IMR-90 (cell line): Measurements from ENCODE around the gene LDB2. TPM values are rescaled to one million over a fixed set of nuclear protein-coding genes. Genes with fewer than 3 reads are reported as not detected.

Experiments
- ATAC-seq: fragments of 200-7000 bp; cut with Tn5 transposase; 2 replicates; pipeline ENCODE4 v1.9.1; 2020; ENCODE audit warnings: low read depth, mild to moderate bottlenecking, moderate library complexity
- BruUV-seq: library from RNA; stranded (reverse); fragments of 400-500 nt; replicated peaks from 2 replicates; lab custom pipeline; 2021; lab: Mats Ljungman, UMichigan
- CTCF ChIA-PET: fragments of 300-600 bp; formaldehyde crosslinking; extraction: SDS; loops from one replicate; lab custom pipeline; 2021; ENCODE audit warnings: antibody characterized with exemption; lab: Yijun Ruan, JAX
- POLR2A ChIA-PET: fragments of 300-600 bp; sonication (Branson Sonifier 250); formaldehyde crosslinking; loops from one replicate; lab custom pipeline; 2022; ENCODE audit warnings: antibody characterized with exemption; ENCODE audit not compliant: unreplicated experiment; lab: Charles Lee
- DNase-seq: peaks from one replicate; pipeline ENCODE4 v3.0.0; 2013
- H2AFZ ChIP-seq: replicated peaks from 2 replicates; pipeline ENCODE3; 2013; ENCODE audit warnings: low read length, mild to moderate bottlenecking; ENCODE audit not compliant: poor library complexity
- H2AK5ac ChIP-seq: 2 replicates; pipeline ENCODE4 v1.6.1; 2013; ENCODE audit warnings: low read depth, low read length, inconsistent platforms
- H2AK9ac ChIP-seq: replicated peaks from 2 replicates; pipeline ENCODE3; 2013; ENCODE audit warnings: mild to moderate bottlenecking, low read depth, low read length, moderate library complexity; ENCODE audit not compliant: poor library complexity
- H2BK120ac ChIP-seq: 2 replicates; pipeline ENCODE4 v1.6.1; 2013; ENCODE audit warnings: low read depth, low read length, inconsistent platforms
- H2BK15ac ChIP-seq: 3 replicates; pipeline ENCODE4 v1.6.1; 2013; ENCODE audit warnings: low read depth, low read length, inconsistent platforms
- H2BK20ac ChIP-seq: 2 replicates; pipeline ENCODE4 v1.6.1; 2013; ENCODE audit warnings: low read depth, mild to moderate bottlenecking, inconsistent platforms, low read length, moderate library complexity
- H2BK5ac ChIP-seq: 2 replicates; pipeline ENCODE4 v1.6.1; 2013; ENCODE audit warnings: mild to moderate bottlenecking, low read depth, low read length, inconsistent platforms; ENCODE audit not compliant: poor library complexity, severe bottlenecking
- H3K14ac ChIP-seq: replicated peaks from 2 replicates; pipeline ENCODE4 v1.6.1; 2013; ENCODE audit warnings: low read depth, low read length, inconsistent platforms
- H3K18ac ChIP-seq: 2 replicates; pipeline ENCODE4 v1.6.1; 2013; ENCODE audit warnings: low read depth, low read length, control low read depth
- H3K23ac ChIP-seq: 2 replicates; pipeline ENCODE4 v1.6.1; 2013; ENCODE audit warnings: low read depth, low read length, inconsistent platforms
- H3K27ac ChIP-seq: 2 replicates; pipeline ENCODE4 v1.5.1; 2013; ENCODE audit warnings: mild to moderate bottlenecking, control low read depth, low read length; ENCODE audit not compliant: insufficient read depth
- H3K27me3 ChIP-seq: 2 replicates; pipeline ENCODE4 v1.6.1; 2013; ENCODE audit warnings: low read length; ENCODE audit not compliant: control insufficient read depth, insufficient read depth
- H3K36me3 ChIP-seq: 2 replicates; pipeline ENCODE4 v1.6.1; 2013; ENCODE audit warnings: low read length, mixed read lengths; ENCODE audit not compliant: control insufficient read depth, insufficient read depth
- H3K4ac ChIP-seq: 2 replicates; pipeline ENCODE4 v1.6.1; 2013; ENCODE audit warnings: low read depth, low read length, inconsistent platforms
- H3K4me1 ChIP-seq: 2 replicates; pipeline ENCODE4 v1.6.1; 2013; ENCODE audit warnings: low read length, mixed read lengths; ENCODE audit not compliant: control insufficient read depth, insufficient read depth
- H3K4me2 ChIP-seq: 2 replicates; pipeline ENCODE4 v1.6.1; 2013; ENCODE audit warnings: low read depth, mild to moderate bottlenecking, control low read depth, low read length, moderate library complexity
- H3K4me3 ChIP-seq: 2 replicates; pipeline ENCODE4 v1.5.1; 2013; ENCODE audit warnings: low read depth, mild to moderate bottlenecking, control low read depth, low read length, moderate library complexity; ENCODE audit not compliant: insufficient read depth
- H3K56ac ChIP-seq: 2 replicates; pipeline ENCODE4 v1.6.1; 2013; ENCODE audit warnings: low read length, inconsistent platforms; ENCODE audit not compliant: insufficient read depth; ENCODE audit errors: extremely low read depth
- H3K79me1 ChIP-seq, 2 experiments: 2 replicates each; pipeline ENCODE4 v1.6.1; 2013; ENCODE audit warnings: low read length in 2 of 2, inconsistent platforms in 1 of 2, low read depth in 1 of 2
- H3K9ac ChIP-seq: 2 replicates; pipeline ENCODE4 v1.6.1; 2013; ENCODE audit warnings: low read depth, low read length, control low read depth
- H3K9me1 ChIP-seq: 2 replicates; pipeline ENCODE4 v1.6.1; 2013; ENCODE audit warnings: low read length, inconsistent platforms; ENCODE audit not compliant: insufficient read depth
- H3K9me3 ChIP-seq: 2 replicates; pipeline ENCODE4 v1.6.1; 2013; ENCODE audit warnings: low read length; ENCODE audit not compliant: control insufficient read depth, insufficient read depth
- H4K20me1 ChIP-seq: 2 replicates; pipeline ENCODE4 v1.6.1; 2013; ENCODE audit warnings: low read length, inconsistent platforms; ENCODE audit not compliant: insufficient read depth
- H4K5ac ChIP-seq: 2 replicates; pipeline ENCODE4 v1.6.1; 2013; ENCODE audit warnings: mild to moderate bottlenecking, low read depth, low read length, control low read depth
- H4K8ac ChIP-seq, 2 experiments: 2 replicates each; pipeline ENCODE4 v1.6.1; 2013; ENCODE audit warnings: low read depth in 2 of 2, low read length in 2 of 2, control low read depth in 1 of 2, inconsistent platforms in 1 of 2
- H4K91ac ChIP-seq: 2 replicates; pipeline ENCODE4 v1.6.1; 2013; ENCODE audit warnings: low read depth, low read length, inconsistent platforms; ENCODE audit not compliant: insufficient read depth
- BHLHE40 ChIP-seq: fragments of 150-350 bp; IDR thresholded peaks from 2 replicates; pipeline ENCODE4 v1.6.1; 2016; ENCODE audit warnings: mild to moderate bottlenecking, low read depth, low read length
- CEBPB ChIP-seq: IDR thresholded peaks from 2 replicates; pipeline ENCODE4 v1.6.1; 2012; ENCODE audit warnings: low read depth, low read length, improper control_type of control experiment
- CHD1 ChIP-seq: IDR thresholded peaks from 2 replicates; pipeline ENCODE4 v1.6.1; 2012; ENCODE audit warnings: low read depth, low read length, improper control_type of control experiment
- CTCF ChIP-seq: conservative IDR thresholded peaks from 2 replicates; pipeline ENCODE4 v1.5.1; 2012; ENCODE audit warnings: mild to moderate bottlenecking, low read depth, low read length, improper control_type of control experiment
- ELK1 ChIP-seq: fragments of 150-350 bp; IDR thresholded peaks from 2 replicates; pipeline ENCODE4 v1.6.1; 2016; ENCODE audit warnings: low read depth, mild to moderate bottlenecking, low read length, moderate library complexity, borderline replicate concordance
- FOS ChIP-seq: fragments of 150-350 bp; IDR thresholded peaks from 2 replicates; pipeline ENCODE4 v1.6.1; 2016; ENCODE audit warnings: low read depth, low read length
- MAFK ChIP-seq: IDR thresholded peaks from 2 replicates; pipeline ENCODE4 v1.6.1; 2012; ENCODE audit warnings: low read depth, low read length, improper control_type of control experiment
- MAZ ChIP-seq: IDR thresholded peaks from 2 replicates; pipeline ENCODE4 v1.6.1; 2012; ENCODE audit warnings: low read depth, mild to moderate bottlenecking, low read length, improper control_type of control experiment, moderate library complexity, borderline replicate concordance
- MXI1 ChIP-seq: IDR thresholded peaks from 2 replicates; pipeline ENCODE4 v1.6.1; 2012; ENCODE audit warnings: low read depth, mild to moderate bottlenecking, low read length, moderate library complexity, borderline replicate concordance
- NFE2L2 ChIP-seq: fragments of 150-350 bp; IDR thresholded peaks from 2 replicates; pipeline ENCODE4 v1.6.1; 2016; ENCODE audit warnings: low read depth, mild to moderate bottlenecking, low read length
- POLR2A ChIP-seq: IDR thresholded peaks from 2 replicates; pipeline ENCODE4 v1.6.1; 2012; ENCODE audit warnings: mild to moderate bottlenecking, low read depth, low read length
- RAD21 ChIP-seq: IDR thresholded peaks from 2 replicates; pipeline ENCODE4 v1.6.1; 2012; ENCODE audit warnings: low read length, improper control_type of control experiment
- RCOR1 ChIP-seq: IDR thresholded peaks from 2 replicates; pipeline ENCODE4 v1.6.1; 2012; ENCODE audit warnings: mild to moderate bottlenecking, low read length, improper control_type of control experiment; ENCODE audit not compliant: insufficient replicate concordance
- RFX5 ChIP-seq: IDR thresholded peaks from 2 replicates; pipeline ENCODE4 v1.8.0; 2012; ENCODE audit warnings: low read depth, mild to moderate bottlenecking, low read length, moderate library complexity
- SMC3 ChIP-seq: fragments of 150-350 bp; IDR thresholded peaks from 2 replicates; pipeline ENCODE4 v1.6.1; 2016; ENCODE audit warnings: low read depth, mild to moderate bottlenecking, antibody characterized with exemption, low read length, moderate library complexity
- WGBS, 2 experiments: methylation state at CpG; one replicate each; pipeline versions ENCODE4 v1.1.5 to v1.1.7; 2013; ENCODE audit warnings: missing lambda C conversion rate in 2 of 2; ENCODE audit not compliant: insufficient read length in 1 of 2; ENCODE audit errors: extremely low coverage in 2 of 2; 5-methylcytosine and 5-hydroxymethylcytosine counted together
- dilution Hi-C: fragments of 300-500 bp; cut with HindIII; formaldehyde crosslinking; loops from one replicate; pipeline ENCODE4 v1.14.3; 2018; ENCODE audit warnings: low sequenced_read_pairs; ENCODE audit not compliant: unreplicated experiment
- in situ Hi-C: fragments of 300-500 bp; cut with MboI; formaldehyde crosslinking; loops from 3 replicates; pipeline ENCODE4 v1.14.3; 2019; ENCODE audit warnings: low sequenced_read_pairs, inconsistent platforms, mixed read lengths
- intact Hi-C: fragments of 100-400 bp; cut with micrococcal nuclease; formaldehyde crosslinking; loops from 2 replicates; pipeline ENCODE4 v1.10.0; 2022
- polyA plus RNA-seq, 3 experiments: library from polyadenylated mRNA; depleted of rRNA; stranded (reverse); fragments of >200 nt; gene quantifications; 2 replicates each; pipeline ENCODE4 v1.2.3, GENCODE V29; 2012; ENCODE audit warnings: low replicate concordance in 1 of 3
- total RNA-seq: library from RNA; depleted of rRNA; stranded (reverse); fragments of >200 nt; gene quantifications from 2 replicates; pipeline ENCODE4 v1.2.3, GENCODE V29; 2012
- TF ChIP-seq, protein P1 (sequence below): fragments of 150-350 bp; IDR thresholded peaks from 2 replicates; pipeline ENCODE4 v1.6.1; 2017; ENCODE audit warnings: mild to moderate bottlenecking, antibody characterized with exemption, low read length, low read depth

Gene LDB2
- total and polyA plus RNA-seq, 2 of the 4 experiments (the other 2 are of a cell fraction) = 67.9 to 116 TPM

GRCh38 chr4:16505267-16505666 is 393.2 kb downstream of the LDB2 start:
- peaks cover 3% of the 10 kb centered on the region; the same call in 1 of the 2 replicates for H3K9me1 ChIP-seq
- in situ Hi-C loops = no loop called here
- H2AFZ ChIP-seq = no peak overlapping the region
- H2BK120ac ChIP-seq = no peak overlapping the region
- intact Hi-C loops = no loop called here
- no peak overlapping the region for H3K4me3 ChIP-seq
- no peak overlapping the region for H4K8ac ChIP-seq
- no peak overlapping the region for H3K56ac ChIP-seq
- H3K9me3 ChIP-seq = peaks cover 6% of the 10 kb centered on the region
- no peaks in the 10 kb centered on the region for H4K20me1 ChIP-seq
- no peaks in the 10 kb centered on the region for H3K27me3 ChIP-seq
- TF ChIP-seq RCOR1 (no peak), NFE2L2 (no peak), CEBPB (no peak), SMC3 (no peak), POLR2A (no peak), RAD21 (no peak), CTCF (no peak), MXI1 (no peak), FOS (no peak), CHD1 (no peak), RFX5 (no peak), MAZ (no peak), ELK1 (no peak), BHLHE40 (no peak), MAFK (no peak)
- TF ChIP-seq, protein P1, sequence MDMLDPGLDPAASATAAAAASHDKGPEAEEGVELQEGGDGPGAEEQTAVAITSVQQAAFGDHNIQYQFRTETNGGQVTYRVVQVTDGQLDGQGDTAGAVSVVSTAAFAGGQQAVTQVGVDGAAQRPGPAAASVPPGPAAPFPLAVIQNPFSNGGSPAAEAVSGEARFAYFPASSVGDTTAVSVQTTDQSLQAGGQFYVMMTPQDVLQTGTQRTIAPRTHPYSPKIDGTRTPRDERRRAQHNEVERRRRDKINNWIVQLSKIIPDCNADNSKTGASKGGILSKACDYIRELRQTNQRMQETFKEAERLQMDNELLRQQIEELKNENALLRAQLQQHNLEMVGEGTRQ = no peak
- WGBS, 2 experiments = no CpG with 5 or more reads among the region's 2 CpGs
- H3K4me2 ChIP-seq = no peak overlapping the region
- no peak overlapping the region for H2BK5ac ChIP-seq
- H3K23ac ChIP-seq = no peak overlapping the region
- H4K91ac ChIP-seq = no peak overlapping the region
- dilution Hi-C loops = no loop called here
- H3K9ac ChIP-seq = no peak overlapping the region
- no peak overlapping the region for H2AK5ac ChIP-seq
- ATAC-seq (no peak), DNase-seq (no peak)
- H2BK15ac ChIP-seq = no peak overlapping the region
- H4K5ac ChIP-seq = no peak overlapping the region
- no peak overlapping the region for H2AK9ac ChIP-seq
- CTCF ChIA-PET = interaction anchor here (0.5 to 1.2 kb wide), 2 partner anchors 291 to 819 kb away, joined by 3 read pairs; no protein-coding TSS in a partner anchor
- H3K27ac ChIP-seq = no peak overlapping the region
- H2BK20ac ChIP-seq = no peak overlapping the region
- no peak overlapping the region for H3K4ac ChIP-seq
- H3K36me3 ChIP-seq = peaks cover 16% of the 10 kb centered on the region
- no peaks in the 10 kb centered on the region for H3K4me1 ChIP-seq
- POLR2A ChIA-PET = no interaction called here
- H3K18ac ChIP-seq = no peak overlapping the region
- H3K79me1 ChIP-seq = no peaks in the 10 kb centered on the region
- BruUV-seq = no TSS peak
- H3K14ac ChIP-seq = no peak overlapping the region
